HG03432 (cell line): Measurements from ENCODE around the gene SNX25.
"Not testable (repeated sequence)": the region's sequence is repeated elsewhere in the genome, so short reads cannot be mapped to it uniquely, and the experiment has no call there.

ENCODE experiments used
- ATAC-seq: cut with Tn5 transposase; IDR thresholded peaks from one replicate; pipeline ENCODE4 v1.9.1; 2021; ENCODE audit warnings: mild to moderate bottlenecking, moderate library complexity; ENCODE audit not compliant: unreplicated experiment

SNX25 gene

GRCh38 chr4:185209031-185209851, at the start of gene SNX25:
TSS of gene SNX25 (plus strand) at chr4:185209598. CDS start at chr4:185209827, 229 bp downstream.
- peak; percentile 83 for ATAC-seq

DNA sequence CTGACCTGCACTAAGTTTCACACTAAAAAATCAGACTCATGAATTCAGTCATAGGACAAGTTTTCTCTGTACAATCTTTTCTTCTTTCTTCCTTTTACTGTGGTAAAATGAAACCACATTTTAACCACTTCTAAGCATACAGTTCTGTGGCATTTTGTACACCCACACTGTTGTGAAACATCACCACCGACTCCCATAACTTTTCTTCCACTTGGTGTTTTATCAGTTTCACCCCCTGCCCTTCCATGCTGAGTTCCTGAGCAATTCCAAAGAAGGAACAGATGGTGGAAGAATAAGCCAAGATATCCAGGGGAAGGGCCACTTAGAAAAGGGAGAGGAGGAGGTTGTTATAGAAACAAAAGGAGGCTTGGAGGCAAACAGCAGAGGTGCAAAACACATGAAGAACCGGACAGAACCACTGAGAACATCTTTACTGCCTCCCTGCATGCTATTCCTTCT, 43.8 kb upstream of the SNX25 start:
- ATAC-seq, result peak; percentile 98

- no peak for ATAC-seq
Measured at GRCh38 chr4:185167234-185167633, 42.2 kb upstream of the SNX25 start.

- ATAC-seq, result peak; percentile 95
Measured at GRCh38 chr4:185171373-185172071, 37.9 kb upstream of the SNX25 start.

GRCh38 chr4:185179488-185179887, 29.9 kb upstream of the SNX25 start:
- ATAC-seq, result no peak

GRCh38 chr4:185182239-185182638, 27.2 kb upstream of the SNX25 start:
- no peak for ATAC-seq

GRCh38 chr4:185183622-185184281, 25.6 kb upstream of the SNX25 start:
- ATAC-seq, result peak; percentile 72

GRCh38 chr4:185186769-185187168, 22.6 kb upstream of the SNX25 start:
- no peak for ATAC-seq

DNA sequence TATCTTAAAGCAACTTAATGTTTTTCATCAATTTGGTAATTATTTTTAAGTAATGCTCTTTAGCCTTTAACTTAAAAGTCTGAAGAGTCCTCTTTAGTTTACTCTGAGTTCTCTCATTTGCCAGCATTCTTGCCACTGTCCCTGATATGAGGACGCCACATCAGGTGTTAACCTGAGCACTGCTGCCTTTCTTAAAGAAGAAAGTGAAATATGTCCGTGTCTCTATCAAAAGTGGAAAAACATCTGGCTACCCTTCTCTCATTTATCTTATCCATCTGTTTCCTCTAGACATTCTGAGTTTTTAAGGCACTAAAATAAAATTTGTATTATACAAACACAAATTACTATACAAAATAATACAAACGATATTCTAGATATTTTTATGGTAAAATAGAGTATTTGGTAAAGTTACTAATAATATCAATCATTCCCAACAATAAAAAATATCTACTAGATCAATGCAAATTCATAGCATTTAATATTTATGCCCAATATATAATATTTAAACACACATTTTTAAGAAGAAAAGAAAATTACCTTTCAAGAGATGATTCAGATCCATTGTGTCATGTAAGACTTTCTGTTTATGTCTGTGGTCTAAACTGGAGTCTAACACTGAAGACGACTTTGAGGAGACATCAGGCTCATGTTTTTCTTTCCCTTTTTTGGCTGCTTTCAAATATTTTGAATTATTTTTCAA, 19.6 kb upstream of the SNX25 start:
- ATAC-seq, result no peak

- ATAC-seq, result no peak
Measured at GRCh38 chr4:185190306-185190856, 19.0 kb upstream of the SNX25 start.

DNA sequence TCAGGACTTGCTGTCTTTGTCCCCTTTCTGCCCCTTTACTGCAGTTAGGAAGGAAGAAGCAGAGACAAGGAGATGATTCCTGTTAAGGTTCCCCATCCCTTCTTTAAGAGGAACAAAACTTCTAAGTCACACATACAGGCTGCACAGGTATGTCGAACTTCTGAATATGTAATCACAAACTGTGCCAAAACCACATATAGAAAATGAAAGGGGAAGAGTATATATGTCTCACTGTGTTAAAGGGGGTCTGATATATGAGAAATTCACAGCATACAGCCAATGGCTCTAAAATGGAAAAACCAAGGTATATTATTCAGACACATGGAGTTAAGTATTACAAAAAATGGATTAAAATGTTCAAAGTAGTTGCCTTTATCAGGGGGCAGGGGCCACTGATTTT, 17.3 kb upstream of the SNX25 start:
- peak; percentile 83 for ATAC-seq

DNA sequence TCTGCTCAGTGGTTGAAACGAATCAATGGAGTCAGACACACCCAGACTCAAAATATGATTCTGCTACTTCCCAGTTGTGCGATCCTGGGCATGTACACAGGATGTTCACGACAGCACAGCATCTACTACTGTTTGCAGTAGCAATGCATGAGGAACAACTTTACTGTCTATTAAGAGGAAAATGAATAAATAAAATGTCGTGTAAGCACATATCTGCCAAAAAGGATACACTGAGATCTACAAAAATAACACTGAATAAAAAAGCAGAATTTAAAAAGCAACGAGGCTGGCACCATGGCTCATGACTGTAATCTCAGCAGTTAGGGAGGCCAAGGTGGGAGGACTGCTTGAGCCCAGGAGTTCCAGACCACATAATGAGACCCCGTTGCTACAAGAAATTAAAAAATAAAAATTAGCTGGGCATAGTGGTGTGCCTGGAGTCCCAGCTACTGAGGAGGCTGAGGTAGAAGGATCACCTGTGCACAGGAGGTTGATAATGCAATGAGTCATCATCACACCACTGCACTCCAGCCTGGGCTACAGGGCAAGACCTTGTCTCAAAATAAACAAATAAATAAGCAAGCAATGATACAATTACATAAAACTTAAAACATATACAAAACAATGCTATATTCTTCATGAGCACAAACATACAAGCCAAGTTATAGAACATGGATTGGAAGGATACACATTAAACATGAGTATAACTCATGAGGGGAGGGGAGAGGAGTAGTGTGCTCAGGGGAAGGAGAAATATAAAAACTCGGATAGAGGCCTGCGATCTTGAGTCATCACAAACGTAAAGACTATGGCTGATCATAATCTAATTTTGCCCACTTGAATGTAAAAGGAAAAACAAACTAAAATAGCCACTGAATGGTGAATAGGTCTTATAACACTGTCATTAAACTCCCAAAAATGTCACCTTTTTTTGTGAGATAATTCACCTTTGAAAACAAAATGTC, 14.2 kb upstream of the SNX25 start:
- no peak for ATAC-seq

- ATAC-seq, result no peak
Measured at GRCh38 chr4:185196437-185196836, 13.0 kb upstream of the SNX25 start.

DNA sequence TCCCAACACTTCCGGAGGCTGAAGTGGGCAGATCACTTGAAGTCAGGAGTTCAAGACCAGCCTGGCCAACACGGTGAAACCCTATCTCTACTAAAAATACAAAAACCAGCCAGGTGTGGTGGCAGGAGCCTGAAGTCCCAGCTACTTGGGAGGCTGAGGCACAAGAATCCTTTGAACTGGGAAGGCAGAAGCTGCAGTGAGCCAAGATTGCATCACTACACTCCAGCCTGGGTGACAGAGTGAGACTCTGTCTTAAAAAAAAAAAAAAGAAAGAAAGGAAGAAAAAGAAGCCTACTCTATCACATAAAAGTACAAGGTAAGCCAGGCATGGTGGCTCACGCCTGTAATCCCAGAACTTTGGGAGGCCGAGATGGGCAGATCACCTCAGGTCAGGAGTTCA, 11.2 kb upstream of the SNX25 start:
- ATAC-seq, result not testable (repeated sequence)

DNA sequence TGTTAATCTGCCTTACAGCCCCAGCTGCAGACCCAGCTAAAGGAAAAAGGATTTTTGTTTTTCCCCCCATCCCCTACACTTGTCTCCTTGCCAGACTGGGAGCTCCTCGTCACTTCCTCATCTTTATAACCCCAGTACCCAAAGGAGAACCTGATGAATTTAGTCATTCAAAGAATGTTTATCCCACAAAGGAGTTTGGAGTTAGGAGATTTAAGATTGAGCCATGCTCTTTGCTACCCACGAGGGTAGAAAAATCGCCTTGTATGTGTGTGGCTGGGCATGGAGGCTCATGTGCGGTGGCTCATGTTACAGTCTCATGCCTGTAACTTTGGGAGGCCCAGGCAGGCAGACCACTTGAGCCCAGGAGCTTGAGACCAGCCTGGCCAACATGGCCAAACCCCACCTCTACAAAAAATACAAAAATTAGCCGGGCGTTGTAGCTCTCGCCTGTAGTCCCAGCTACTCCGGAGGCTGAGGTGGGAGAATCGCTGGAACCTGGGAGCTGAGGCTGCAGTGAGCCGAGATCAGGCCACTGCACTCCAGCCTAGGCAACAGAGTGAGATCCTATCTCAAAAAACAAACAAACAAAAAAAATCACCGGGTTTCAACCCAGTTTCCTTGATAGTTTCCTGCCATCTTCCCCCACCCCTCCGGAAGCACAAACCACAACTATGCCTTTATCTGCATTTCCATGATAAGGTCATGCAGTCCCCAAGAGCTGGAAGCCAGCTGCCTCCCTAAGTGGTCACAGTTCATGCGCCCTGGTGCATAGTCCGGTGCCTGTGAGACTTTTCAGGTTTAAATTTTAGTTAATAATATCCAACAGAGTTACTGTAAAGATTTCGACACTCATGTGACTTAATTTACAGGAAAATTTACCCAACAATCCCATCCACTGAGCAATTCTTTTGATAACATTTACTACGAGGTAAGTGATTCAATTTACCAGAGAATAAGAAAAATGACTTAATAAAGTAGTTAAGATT, 7.1 kb upstream of the SNX25 start:
- no peak for ATAC-seq

- peak; percentile 4 for ATAC-seq
Measured at GRCh38 chr4:185202984-185203485, 6.4 kb upstream of the SNX25 start.

DNA sequence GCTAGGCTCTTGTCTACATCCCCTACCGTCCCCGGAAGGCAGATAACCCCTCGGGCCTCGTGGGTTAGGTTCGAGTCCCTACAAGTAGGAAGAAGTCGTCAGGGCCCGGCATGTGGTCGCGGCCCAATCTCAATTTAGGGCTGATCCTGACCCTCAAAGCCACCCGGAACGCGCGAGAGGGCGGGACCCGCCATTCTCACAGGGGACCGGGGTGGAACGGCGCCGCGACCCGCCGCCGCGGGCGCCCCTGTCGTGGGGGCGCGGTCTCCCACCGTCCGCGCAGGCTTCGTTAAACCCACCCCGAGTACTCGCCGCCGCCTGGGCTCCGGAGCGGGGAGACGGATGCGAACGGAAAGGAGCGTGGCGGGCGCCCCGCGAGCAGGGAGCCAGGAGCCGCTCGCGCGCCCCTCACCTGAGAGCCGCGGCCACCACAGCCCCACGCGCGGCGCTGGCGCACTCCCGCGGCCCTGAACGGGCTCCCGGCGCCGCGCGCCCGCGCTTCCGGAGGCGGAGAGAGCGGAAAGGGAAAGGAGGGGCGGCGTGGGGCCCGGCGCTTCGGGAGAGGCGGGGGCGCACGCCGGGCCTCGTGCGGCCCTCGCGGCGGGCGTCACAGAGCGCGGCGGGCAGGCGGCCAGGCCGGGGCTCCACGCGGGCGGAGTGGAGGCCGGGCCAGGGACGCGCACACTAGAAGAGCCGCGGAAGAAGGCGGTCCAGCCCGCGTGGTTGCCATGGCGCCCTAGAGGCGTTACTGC, 5.7 kb upstream of the SNX25 start, which contains the start of gene CFAP97:
Gene CFAP97, minus strand, starts transcription at position 515 of the 752 bp plus-strand sequence. CDS start 12,804 bp downstream, outside the sequence.
- peak; percentile 85 for ATAC-seq
